Fibroblast of skin of back (primary cell): ENCODE data around the gene CCNI.
A peak's percentile ranks its signal among the peaks of the same experiment; 100 is the strongest.
"Not testable (repeated sequence)": the region's sequence is repeated elsewhere in the genome, so short reads cannot be mapped to it uniquely, and the experiment has no call there.

Experiments used
- DNase-seq: peaks from one replicate; pipeline ENCODE4 v3.0.0-alpha.2; 2013

CCNI gene

GRCh38 chr4:77080806-77081205 is 5.0 kb upstream of the CCNI start:
- not testable (repeated sequence) for DNase-seq

GRCh38 chr4:77079281-77079680 is 3.5 kb upstream of the CCNI start:
- no peak for DNase-seq

GRCh38 chr4:77078401-77078800 is 2.6 kb upstream of the CCNI start:
- no peak for DNase-seq

GRCh38 chr4:77076889-77077635 is 1.3 kb upstream of the CCNI start:
- DNase-seq = no peak

GRCh38 chr4:77074981-77075855 is 571 bp downstream of the CCNI start:
- DNase-seq = peak; percentile 77

- DNase-seq = no peak
Observed at GRCh38 chr4:77074381-77074831, 1.4 kb downstream of the CCNI start.

- DNase-seq = no peak
Observed at GRCh38 chr4:77073981-77074380, 1.8 kb downstream of the CCNI start.

GRCh38 chr4:77073106-77073809 is 2.5 kb downstream of the CCNI start:
- no peak for DNase-seq

GRCh38 chr4:77072195-77072753 is 3.5 kb downstream of the CCNI start:
- no peak for DNase-seq

- not testable (repeated sequence) for DNase-seq
Observed at GRCh38 chr4:77069514-77069913, 6.3 kb downstream of the CCNI start.

GRCh38 chr4:77065382-77065781 is 10.4 kb downstream of the CCNI start:
- no peak for DNase-seq

GRCh38 chr4:77062856-77063255 is 12.9 kb downstream of the CCNI start:
- DNase-seq = no peak

- DNase-seq = peak; percentile 78
Observed at GRCh38 chr4:77052352-77052751, 23.4 kb downstream of the CCNI start.

- no peak for DNase-seq
Observed at GRCh38 chr4:77050962-77051361, 24.8 kb downstream of the CCNI start.

- peak; percentile 48 for DNase-seq
Observed at GRCh38 chr4:77047037-77047436, 28.8 kb downstream of the CCNI start.

- peak; percentile 32 for DNase-seq
Observed at GRCh38 chr4:77045490-77045889, 30.3 kb downstream of the CCNI start.

GRCh38 chr4:77044461-77045150 is 31.2 kb downstream of the CCNI start:
- peak; percentile 58 for DNase-seq

GRCh38 chr4:77043507-77044136 is 32.2 kb downstream of the CCNI start:
- no peak for DNase-seq

GRCh38 chr4:77040854-77041725 is 34.7 kb downstream of the CCNI start:
- peak; percentile 58 for DNase-seq

GRCh38 chr4:77040270-77040669 is 35.5 kb downstream of the CCNI start:
- DNase-seq = peak; percentile 84

GRCh38 chr4:77039796-77040195 is 36.0 kb downstream of the CCNI start:
- DNase-seq = no peak
